Measurements from ENCODE around the gene RNF7.
"Not testable (repeated sequence)": the region's sequence is repeated elsewhere in the genome, so short reads cannot be mapped to it uniquely, and the experiment has no call there.

RNF7 gene

GRCh38 chr3:141735770-141736465 lies 2.2 kb upstream of the RNF7 start:
- DNase-seq (ENCODE audit: low spot score), result no peak

GRCh38 chr3:141737093-141737492 lies 1.0 kb upstream of the RNF7 start:
- DNase-seq (ENCODE audit: low spot score), result no peak

- DNase-seq (ENCODE audit: low spot score), result no peak
Observed at GRCh38 chr3:141737678-141738021, 448 bp upstream of the RNF7 start.

GRCh38 chr3:141738891-141739363 lies 829 bp downstream of the RNF7 start:
- DNase-seq (ENCODE audit: low spot score), result peak; percentile 82

GRCh38 chr3:141739731-141740130 lies 1.6 kb downstream of the RNF7 start:
- no peak for DNase-seq (ENCODE audit: low spot score)

GRCh38 chr3:141740349-141740748 lies 2.3 kb downstream of the RNF7 start:
- DNase-seq (ENCODE audit: low spot score), result no peak

GRCh38 chr3:141743305-141743704 lies 5.2 kb downstream of the RNF7 start:
- no peak for DNase-seq (ENCODE audit: low spot score)

GRCh38 chr3:141746962-141747361 lies 8.9 kb downstream of the RNF7 start:
- DNase-seq (ENCODE audit: low spot score), result no peak

GRCh38 chr3:141753399-141753798 lies 15.3 kb downstream of the RNF7 start:
- DNase-seq (ENCODE audit: low spot score), result no peak

GRCh38 chr3:141754032-141754431 lies 15.9 kb downstream of the RNF7 start:
- DNase-seq (ENCODE audit: low spot score), result no peak

- not testable (repeated sequence) for DNase-seq (ENCODE audit: low spot score)
Observed at GRCh38 chr3:141762552-141762951, 24.5 kb downstream of the RNF7 start.

- no peak for DNase-seq (ENCODE audit: low spot score)
Observed at GRCh38 chr3:141763088-141763750, 25.1 kb downstream of the RNF7 start, which contains the start of gene GRK7. Gene GRK7, plus strand, starts transcription at chr3:141763408. Its CDS starts 14,877 bp downstream, at chr3:141778285.

GRCh38 chr3:141764045-141764444 lies 25.9 kb downstream of the RNF7 start:
- no peak for DNase-seq (ENCODE audit: low spot score)

- DNase-seq (ENCODE audit: low spot score), result no peak
Observed at GRCh38 chr3:141764465-141764864, 26.4 kb downstream of the RNF7 start.

GRCh38 chr3:141764986-141765385 lies 26.9 kb downstream of the RNF7 start:
- no peak for DNase-seq (ENCODE audit: low spot score)

- no peak for DNase-seq (ENCODE audit: low spot score)
Observed at GRCh38 chr3:141767066-141767465, 29.0 kb downstream of the RNF7 start.

GRCh38 chr3:141769221-141769894 lies 31.3 kb downstream of the RNF7 start:
- no peak for DNase-seq (ENCODE audit: low spot score)

- DNase-seq (ENCODE audit: low spot score), result no peak
Observed at GRCh38 chr3:141773676-141774075, 35.6 kb downstream of the RNF7 start.

GRCh38 chr3:141776376-141776775 lies 38.3 kb downstream of the RNF7 start:
- no peak for DNase-seq (ENCODE audit: low spot score)

- no peak for DNase-seq (ENCODE audit: low spot score)
Observed at GRCh38 chr3:141776885-141777284, 38.8 kb downstream of the RNF7 start.

GRCh38 chr3:141777957-141778813 lies 40.1 kb downstream of the RNF7 start:
- no peak for DNase-seq (ENCODE audit: low spot score)

GRCh38 chr3:141779667-141780066 lies 41.6 kb downstream of the RNF7 start:
- no peak for DNase-seq (ENCODE audit: low spot score)
